ENCODE measurements around the gene RPP21. TPM values are rescaled to one million over a fixed set of nuclear protein-coding genes. Genes with fewer than 3 reads are reported as not detected.

Gene RPP21
- total RNA-seq, 2 donors from 2014 or later, result 46.6 to 54.1 TPM

GRCh38 chr6:30331981-30332380, 13.0 kb upstream of the RPP21 start:
- Histone ChIP-seq H3K4me3 (no peak overlapping the region), H3K4me1 (peaks cover 0 to 10% of the 10 kb centered on the region in 2 donors), H3K9me3 (no peaks in the 10 kb centered on the region), H3K27ac (no peak overlapping the region), H3K36me3 (peaks cover 44% of the 10 kb centered on the region), H3K27me3 (no peaks in the 10 kb centered on the region)
- TF ChIP-seq CTCF (IDR thresholded peaks at IDR 0.05), result no peak
- no peak for DNase-seq (ENCODE audit: low spot score)

GRCh38 chr6:30334075-30334783, 10.7 kb upstream of the RPP21 start:
- H3K36me3 ChIP-seq, result peaks cover 64% of the 10 kb centered on the region
- H3K9me3 ChIP-seq, result no peaks in the 10 kb centered on the region
- no peak overlapping the region for H3K4me3 ChIP-seq
- no peaks in the 10 kb centered on the region for H3K27me3 ChIP-seq
- no peak for DNase-seq (ENCODE audit: low spot score)
- no peak overlapping the region for H3K27ac ChIP-seq
- no peaks in the 10 kb centered on the region for H3K4me1 ChIP-seq
- TF ChIP-seq CTCF (IDR thresholded peaks at IDR 0.05), result no peak

GRCh38 chr6:30340589-30341054, 4.3 kb upstream of the RPP21 start:
- no peak overlapping the region for H3K4me3 ChIP-seq
- DNase-seq (ENCODE audit: low spot score), result no peak
- no peak overlapping the region for H3K27ac ChIP-seq
- TF ChIP-seq CTCF (IDR thresholded peaks at IDR 0.05), result no peak
- no peaks in the 10 kb centered on the region for H3K9me3 ChIP-seq
- no peaks in the 10 kb centered on the region for H3K27me3 ChIP-seq
- peaks cover 56% of the 10 kb centered on the region for H3K36me3 ChIP-seq
- peaks cover 0 to 2% of the 10 kb centered on the region in 2 donors for H3K4me1 ChIP-seq

- Histone ChIP-seq H3K36me3 (peaks cover 50% of the 10 kb centered on the region), H3K4me1 (peaks cover 0 to 8% of the 10 kb centered on the region in 2 donors), H3K27ac (no peak overlapping the region), H3K9me3 (no peaks in the 10 kb centered on the region), H3K27me3 (no peaks in the 10 kb centered on the region), H3K4me3 (no peak overlapping the region)
- no peak for TF ChIP-seq CTCF (IDR thresholded peaks at IDR 0.05)
- no peak for DNase-seq (ENCODE audit: low spot score)
Observed at GRCh38 chr6:30341218-30341617, 3.7 kb upstream of the RPP21 start.

GRCh38 chr6:30341728-30342127, 3.2 kb upstream of the RPP21 start:
- peaks cover 0 to 8% of the 10 kb centered on the region in 2 donors for H3K4me1 ChIP-seq
- DNase-seq (ENCODE audit: low spot score), result no peak
- H3K27ac ChIP-seq, result no peak overlapping the region
- TF ChIP-seq CTCF (IDR thresholded peaks at IDR 0.05), result no peak
- no peak overlapping the region for H3K4me3 ChIP-seq
- H3K9me3 ChIP-seq, result no peaks in the 10 kb centered on the region
- H3K36me3 ChIP-seq, result peaks cover 45% of the 10 kb centered on the region
- H3K27me3 ChIP-seq, result no peaks in the 10 kb centered on the region
